HCT116 (cell line): ENCODE results near the gene TMEM79.
A peak's percentile ranks its signal among the peaks of the same experiment; 100 is the strongest.

Source experiments
- CEBPB ChIP-seq: IDR thresholded peaks from 2 replicates; pipeline ENCODE4 v1.6.1; 2012; ENCODE audit warnings: low read depth
- ELF1 ChIP-seq: IDR thresholded peaks from 2 replicates; pipeline ENCODE4 v1.6.1; 2012; ENCODE audit warnings: low read depth, borderline replicate concordance
- SRF ChIP-seq: IDR thresholded peaks from 2 replicates; pipeline ENCODE4 v1.6.1; 2012; ENCODE audit warnings: low read depth
- ZNF274 ChIP-seq: fragments of 200-500 bp; sonication (Bioruptor generic); IDR thresholded peaks from 2 replicates; pipeline ENCODE4 v1.6.1; 2014; ENCODE audit warnings: mild to moderate bottlenecking, low read depth, low read length, inconsistent platforms
- TF ChIP-seq, protein P1 (sequence below), 3 experiments: fragments of 200-600 bp in 1 of 3; sonication (generic) in 1 of 3; IDR thresholded peaks in 2 of 3; conservative IDR thresholded peaks in 1 of 3; 2 replicates each; pipeline ENCODE4 v1.5.1; 2012 to 2017; ENCODE audit warnings: low read depth in 2 of 3, low read length in 2 of 3, antibody characterized with exemption in 1 of 3, borderline replicate concordance in 1 of 3, control low read depth in 1 of 3, mild to moderate bottlenecking in 1 of 3, mixed read lengths in 1 of 3, mixed run types in 1 of 3, moderate library complexity in 1 of 3; ENCODE audit not compliant: insufficient read depth in 1 of 3
- TF ChIP-seq, protein P2 (sequence below): IDR thresholded peaks from 2 replicates; pipeline ENCODE4 v1.6.1; 2012; ENCODE audit warnings: low read depth

DNA sequence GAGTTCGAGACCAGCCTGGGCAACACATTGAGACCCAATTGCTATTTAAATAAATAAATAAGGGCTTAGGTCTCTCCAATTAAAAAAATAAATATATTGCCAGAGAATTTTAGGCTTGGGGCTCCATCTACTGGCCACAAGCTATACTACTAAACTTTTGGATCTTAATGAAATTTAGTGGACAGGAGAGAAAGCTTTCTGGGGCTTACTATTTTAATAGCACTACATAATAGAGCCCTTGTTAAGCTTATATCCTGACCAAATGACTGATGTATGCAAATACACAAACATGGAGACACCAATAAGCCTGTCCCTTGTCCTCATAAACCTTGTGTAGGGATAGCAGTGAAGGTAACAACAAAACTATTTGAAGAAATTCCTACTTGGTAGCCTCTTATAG, 35.5 kb downstream of the TMEM79 start:
- TF ChIP-seq ELF1 (no peak), SRF (no peak), ZNF274 (no peak), CEBPB (no peak)
- TF ChIP-seq, protein P1, sequence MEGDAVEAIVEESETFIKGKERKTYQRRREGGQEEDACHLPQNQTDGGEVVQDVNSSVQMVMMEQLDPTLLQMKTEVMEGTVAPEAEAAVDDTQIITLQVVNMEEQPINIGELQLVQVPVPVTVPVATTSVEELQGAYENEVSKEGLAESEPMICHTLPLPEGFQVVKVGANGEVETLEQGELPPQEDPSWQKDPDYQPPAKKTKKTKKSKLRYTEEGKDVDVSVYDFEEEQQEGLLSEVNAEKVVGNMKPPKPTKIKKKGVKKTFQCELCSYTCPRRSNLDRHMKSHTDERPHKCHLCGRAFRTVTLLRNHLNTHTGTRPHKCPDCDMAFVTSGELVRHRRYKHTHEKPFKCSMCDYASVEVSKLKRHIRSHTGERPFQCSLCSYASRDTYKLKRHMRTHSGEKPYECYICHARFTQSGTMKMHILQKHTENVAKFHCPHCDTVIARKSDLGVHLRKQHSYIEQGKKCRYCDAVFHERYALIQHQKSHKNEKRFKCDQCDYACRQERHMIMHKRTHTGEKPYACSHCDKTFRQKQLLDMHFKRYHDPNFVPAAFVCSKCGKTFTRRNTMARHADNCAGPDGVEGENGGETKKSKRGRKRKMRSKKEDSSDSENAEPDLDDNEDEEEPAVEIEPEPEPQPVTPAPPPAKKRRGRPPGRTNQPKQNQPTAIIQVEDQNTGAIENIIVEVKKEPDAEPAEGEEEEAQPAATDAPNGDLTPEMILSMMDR (IDR thresholded peaks at IDR 0.05 in 2 of 3, conservative IDR thresholded peaks at IDR 0.05 in 1 of 3; ENCODE audit: borderline replicate concordance in 1 of 3, insufficient read depth in 1 of 3, low read depth in 2 of 3, low read length in 2 of 3), result peak; percentile 42 to 63 (median 53); a peak in 5 of 6 replicates
- TF ChIP-seq, protein P2, sequence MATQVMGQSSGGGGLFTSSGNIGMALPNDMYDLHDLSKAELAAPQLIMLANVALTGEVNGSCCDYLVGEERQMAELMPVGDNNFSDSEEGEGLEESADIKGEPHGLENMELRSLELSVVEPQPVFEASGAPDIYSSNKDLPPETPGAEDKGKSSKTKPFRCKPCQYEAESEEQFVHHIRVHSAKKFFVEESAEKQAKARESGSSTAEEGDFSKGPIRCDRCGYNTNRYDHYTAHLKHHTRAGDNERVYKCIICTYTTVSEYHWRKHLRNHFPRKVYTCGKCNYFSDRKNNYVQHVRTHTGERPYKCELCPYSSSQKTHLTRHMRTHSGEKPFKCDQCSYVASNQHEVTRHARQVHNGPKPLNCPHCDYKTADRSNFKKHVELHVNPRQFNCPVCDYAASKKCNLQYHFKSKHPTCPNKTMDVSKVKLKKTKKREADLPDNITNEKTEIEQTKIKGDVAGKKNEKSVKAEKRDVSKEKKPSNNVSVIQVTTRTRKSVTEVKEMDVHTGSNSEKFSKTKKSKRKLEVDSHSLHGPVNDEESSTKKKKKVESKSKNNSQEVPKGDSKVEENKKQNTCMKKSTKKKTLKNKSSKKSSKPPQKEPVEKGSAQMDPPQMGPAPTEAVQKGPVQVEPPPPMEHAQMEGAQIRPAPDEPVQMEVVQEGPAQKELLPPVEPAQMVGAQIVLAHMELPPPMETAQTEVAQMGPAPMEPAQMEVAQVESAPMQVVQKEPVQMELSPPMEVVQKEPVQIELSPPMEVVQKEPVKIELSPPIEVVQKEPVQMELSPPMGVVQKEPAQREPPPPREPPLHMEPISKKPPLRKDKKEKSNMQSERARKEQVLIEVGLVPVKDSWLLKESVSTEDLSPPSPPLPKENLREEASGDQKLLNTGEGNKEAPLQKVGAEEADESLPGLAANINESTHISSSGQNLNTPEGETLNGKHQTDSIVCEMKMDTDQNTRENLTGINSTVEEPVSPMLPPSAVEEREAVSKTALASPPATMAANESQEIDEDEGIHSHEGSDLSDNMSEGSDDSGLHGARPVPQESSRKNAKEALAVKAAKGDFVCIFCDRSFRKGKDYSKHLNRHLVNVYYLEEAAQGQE, result no peak
